ENCODE data around the gene PCDHGA12. TPM values are rescaled to one million over a fixed set of nuclear protein-coding genes. Genes with fewer than 3 reads are reported as not detected.

PCDHGA12 gene
- 10.8 and 12.6 TPM in 2 replicates for total RNA-seq

GRCh38 chr5:141430332-141431113, at the start of gene PCDHGA12:
Gene PCDHGA12 (plus strand): TSS chr5:141430507. CDS start chr5:141430760, 253 bp downstream.

GRCh38 chr5:141382469-141383294, 47.6 kb upstream of the PCDHGA12 start, which contains the start of gene PCDHGA7:
Gene PCDHGA7 (plus strand): TSS chr5:141382742. CDS start chr5:141382900, 158 bp downstream.

GRCh38 chr5:141387557-141388311, 42.6 kb upstream of the PCDHGA12 start, which contains the start of gene PCDHGB4:
Gene PCDHGB4 (plus strand): TSS chr5:141387698. CDS start chr5:141387885, 187 bp downstream.

GRCh38 chr5:141392429-141393198, 37.7 kb upstream of the PCDHGA12 start, which contains the start of gene PCDHGA8:
Gene PCDHGA8 (plus strand): TSS chr5:141392633. CDS start chr5:141392814, 181 bp downstream.

GRCh38 chr5:141397756-141398551, 32.4 kb upstream of the PCDHGA12 start, which contains the start of gene PCDHGB5:
Gene PCDHGB5 (plus strand): TSS chr5:141397947. CDS start chr5:141398128, 181 bp downstream.

GRCh38 chr5:141402553-141403243, 27.6 kb upstream of the PCDHGA12 start, which contains the start of gene PCDHGA9:
Gene PCDHGA9 (plus strand): TSS chr5:141402778. CDS start chr5:141402953, 175 bp downstream.

GRCh38 chr5:141407790-141408505, 22.4 kb upstream of the PCDHGA12 start, which contains the start of gene PCDHGB6:
Gene PCDHGB6 (plus strand): TSS chr5:141408021. CDS start chr5:141408203, 182 bp downstream.

GRCh38 chr5:141412854-141413539, 17.3 kb upstream of the PCDHGA12 start, which contains the start of gene PCDHGA10:
Gene PCDHGA10 (plus strand): TSS chr5:141412987. CDS start chr5:141413176, 189 bp downstream.

GRCh38 chr5:141417494-141418172, 12.7 kb upstream of the PCDHGA12 start, which contains the start of gene PCDHGB7:
Gene PCDHGB7 (plus strand): TSS chr5:141417677. CDS start chr5:141417860, 183 bp downstream.

GRCh38 chr5:141420855-141421488, 9.3 kb upstream of the PCDHGA12 start, which contains the start of gene PCDHGA11:
Gene PCDHGA11 (plus strand): TSS chr5:141421051. CDS start chr5:141421228, 177 bp downstream.

GRCh38 chr5:141475625-141476131, 45.4 kb downstream of the PCDHGA12 start, which contains the start of gene PCDHGC3:
Gene PCDHGC3 (plus strand): TSS chr5:141475966. CDS start chr5:141476117, 151 bp downstream.

Other genes with a start within 250 kb of the PCDHGA12 start
- gene PCDHB16, start 248.1 kb upstream of the PCDHGA12 start, total RNA-seq = 0.07 and 0.13 TPM in 2 replicates
- 0.13 and 0.14 TPM in 2 replicates for gene PCDHB9, start 243.3 kb upstream of the PCDHGA12 start, total RNA-seq
- gene PCDHB10, start 238.2 kb upstream of the PCDHGA12 start, total RNA-seq = 0.22 and 0.66 TPM in 2 replicates
- gene PCDHB11, start 230.9 kb upstream of the PCDHGA12 start, total RNA-seq = 0.07 and 0.27 TPM in 2 replicates
- gene PCDHB12, start 221.8 kb upstream of the PCDHGA12 start, total RNA-seq = 0.07 and 0.27 TPM in 2 replicates
- 0.22 and 0.66 TPM in 2 replicates for gene PCDHB13, start 216.6 kb upstream of the PCDHGA12 start, total RNA-seq
- gene PCDHB14, start 207.2 kb upstream of the PCDHGA12 start, total RNA-seq = 0.14 and 0.53 TPM in 2 replicates
- gene PCDHB15, start 185.1 kb upstream of the PCDHGA12 start, total RNA-seq = 0.14 and 0.66 TPM in 2 replicates
- gene SLC25A2, start 126.5 kb upstream of the PCDHGA12 start, total RNA-seq = 0.27 and 0.50 TPM in 2 replicates
- 62.1 and 70.6 TPM in 2 replicates for gene TAF7, start 109.7 kb upstream of the PCDHGA12 start, total RNA-seq
- 0.22 and 0.40 TPM in 2 replicates for gene PCDHGA1, start 100.0 kb upstream of the PCDHGA12 start, total RNA-seq
- 1.1 and 1.2 TPM in 2 replicates for gene PCDHGA2, start 91.7 kb upstream of the PCDHGA12 start, total RNA-seq
- 0.65 and 0.93 TPM in 2 replicates for gene PCDHGA3, start 86.7 kb upstream of the PCDHGA12 start, total RNA-seq
- 0.50 and 0.66 TPM in 2 replicates for gene PCDHGB1, start 80.4 kb upstream of the PCDHGA12 start, total RNA-seq
- gene PCDHGA4, start 75.5 kb upstream of the PCDHGA12 start, total RNA-seq = 2.2 and 5.2 TPM in 2 replicates
- gene PCDHGB2, start 70.5 kb upstream of the PCDHGA12 start, total RNA-seq = 1.3 and 2.0 TPM in 2 replicates
- gene PCDHGA5, start 66.3 kb upstream of the PCDHGA12 start, total RNA-seq = 0.72 and 1.1 TPM in 2 replicates
- 1.4 and 2.9 TPM in 2 replicates for gene PCDHGB3, start 60.3 kb upstream of the PCDHGA12 start, total RNA-seq
- 2.1 and 2.9 TPM in 2 replicates for gene PCDHGA6, start 56.6 kb upstream of the PCDHGA12 start, total RNA-seq
- 0.65 and 2.0 TPM in 2 replicates for gene PCDHGA7, start 47.8 kb upstream of the PCDHGA12 start, total RNA-seq
- gene PCDHGB4, start 42.8 kb upstream of the PCDHGA12 start, total RNA-seq = 5.6 and 9.7 TPM in 2 replicates
- 0.72 and 1.6 TPM in 2 replicates for gene PCDHGA8, start 37.9 kb upstream of the PCDHGA12 start, total RNA-seq
- 9.1 and 13.4 TPM in 2 replicates for gene PCDHGB5, start 32.6 kb upstream of the PCDHGA12 start, total RNA-seq
- gene PCDHGA9, start 27.7 kb upstream of the PCDHGA12 start, total RNA-seq = 4.3 and 4.6 TPM in 2 replicates
- 2.9 and 3.3 TPM in 2 replicates for gene PCDHGB6, start 22.5 kb upstream of the PCDHGA12 start, total RNA-seq
- 4.7 and 5.5 TPM in 2 replicates for gene PCDHGA10, start 17.5 kb upstream of the PCDHGA12 start, total RNA-seq
- 9.4 and 9.8 TPM in 2 replicates for gene PCDHGB7, start 12.8 kb upstream of the PCDHGA12 start, total RNA-seq
- gene PCDHGA11, start 9.5 kb upstream of the PCDHGA12 start, total RNA-seq = 12.5 and 13.6 TPM in 2 replicates
- 13.3 and 19.6 TPM in 2 replicates for gene PCDHGC3, start 45.5 kb downstream of the PCDHGA12 start, total RNA-seq
- 1.3 and 1.9 TPM in 2 replicates for gene PCDHGC4, start 54.5 kb downstream of the PCDHGA12 start, total RNA-seq
- 1.1 and 1.3 TPM in 2 replicates for gene PCDHGC5, start 58.6 kb downstream of the PCDHGA12 start, total RNA-seq
- 45.7 and 62.2 TPM in 2 replicates for gene DIAPH1, start 188.5 kb downstream of the PCDHGA12 start, total RNA-seq
- 43.4 and 44.0 TPM in 2 replicates for gene HDAC3, start 206.3 kb downstream of the PCDHGA12 start, total RNA-seq
- gene RELL2, start 206.5 kb downstream of the PCDHGA12 start, total RNA-seq = 3.1 and 3.7 TPM in 2 replicates
- gene FCHSD1, start 220.9 kb downstream of the PCDHGA12 start, total RNA-seq = 25.8 and 26.2 TPM in 2 replicates

All from thoracic aorta endothelial cell (primary cell).